Mesendoderm (in vitro differentiated cells): ENCODE data around the gene BLM.

ENCODE experiments used
- DNase-seq: peaks from one replicate; pipeline ENCODE4 v3.0.0; 2013
- H2AK5ac ChIP-seq: 2 replicates; pipeline ENCODE4 v1.6.1; 2013; ENCODE audit warnings: low read length, inconsistent platforms
- H2BK120ac ChIP-seq: 2 replicates; pipeline ENCODE4 v1.6.1; 2013; ENCODE audit warnings: low read depth, mild to moderate bottlenecking, low read length, moderate library complexity, mixed read lengths
- H2BK15ac ChIP-seq: replicated peaks from 2 replicates; pipeline ENCODE4 v1.6.1; 2013; ENCODE audit warnings: low read depth, mild to moderate bottlenecking, moderate library complexity
- H2BK5ac ChIP-seq: 2 replicates; pipeline ENCODE4 v1.6.1; 2013; ENCODE audit warnings: low read length, inconsistent platforms
- H3K18ac ChIP-seq: 2 replicates; pipeline ENCODE4 v1.6.1; 2013; ENCODE audit warnings: mild to moderate bottlenecking, low read length, mixed read lengths
- H3K23ac ChIP-seq: one replicate; pipeline ENCODE4 v1.6.1; 2013; ENCODE audit warnings: low read length
- H3K27ac ChIP-seq: 2 replicates; pipeline ENCODE4 v1.5.1; 2013; ENCODE audit warnings: low read depth, mild to moderate bottlenecking, inconsistent platforms, low read length, moderate library complexity
- H3K27me3 ChIP-seq: 2 replicates; pipeline ENCODE4 v1.6.1; 2013; ENCODE audit warnings: low read length, control low read depth, mild to moderate bottlenecking, inconsistent platforms; ENCODE audit not compliant: insufficient read depth, poor library complexity
- H3K36me3 ChIP-seq: 2 replicates; pipeline ENCODE4 v1.6.1; 2013; ENCODE audit warnings: low read length, inconsistent platforms; ENCODE audit not compliant: control insufficient read depth, insufficient read depth
- H3K4ac ChIP-seq: one replicate; pipeline ENCODE4 v1.6.1; 2013; ENCODE audit warnings: low read depth, mild to moderate bottlenecking, low read length, moderate library complexity
- H3K4me1 ChIP-seq: 2 replicates; pipeline ENCODE4 v1.6.1; 2013; ENCODE audit warnings: low read depth, low read length, inconsistent platforms; ENCODE audit not compliant: control insufficient read depth
- H3K4me2 ChIP-seq: 2 replicates; pipeline ENCODE4 v1.6.1; 2013; ENCODE audit warnings: low read length
- H3K4me3 ChIP-seq: 2 replicates; pipeline ENCODE4 v1.5.1; 2013; ENCODE audit warnings: mild to moderate bottlenecking, low read length
- H3K56ac ChIP-seq: one replicate; pipeline ENCODE4 v1.6.1; 2013; ENCODE audit warnings: low read length
- H3K79me1 ChIP-seq: 2 replicates; pipeline ENCODE4 v1.6.1; 2013; ENCODE audit warnings: low read length, inconsistent platforms
- H3K79me2 ChIP-seq: 2 replicates; pipeline ENCODE4 v1.6.1; 2013; ENCODE audit warnings: mild to moderate bottlenecking, low read length; ENCODE audit not compliant: control insufficient read depth, insufficient read depth
- H3K9ac ChIP-seq: 2 replicates; pipeline ENCODE4 v1.6.1; 2013; ENCODE audit warnings: low read length, inconsistent platforms
- H4K5ac ChIP-seq: one replicate; pipeline ENCODE4 v1.6.1; 2013; ENCODE audit warnings: low read length
- H4K8ac ChIP-seq: one replicate; pipeline ENCODE4 v1.6.1; 2013; ENCODE audit warnings: low read depth, mild to moderate bottlenecking, control low read depth, low read length, moderate library complexity
- WGBS: extraction: QIAGEN DNeasy Blood & Tissue Kit; methylation state at CpG from one replicate; pipeline ENCODE4 v1.1.7; 2013; ENCODE audit warnings: low lambda C conversion rate, missing lambda C conversion rate; ENCODE audit not compliant: insufficient coverage; ENCODE audit errors: extremely low coverage; 5-methylcytosine and 5-hydroxymethylcytosine counted together

Gene BLM

GRCh38 chr15:90705212-90705611 lies 11.9 kb upstream of the BLM start:
- Histone ChIP-seq H2BK120ac (no peak overlapping the region), H3K27me3 (no peaks in the 10 kb centered on the region), H3K4me2 (no peak overlapping the region), H2BK5ac (no peak overlapping the region), H3K23ac (no peak overlapping the region), H3K4me3 (no peak overlapping the region), H3K79me1 (no peaks in the 10 kb centered on the region), H3K56ac (no peak overlapping the region), H3K18ac (no peak overlapping the region), H3K9ac (no peak overlapping the region), H3K27ac (no peak overlapping the region), H4K8ac (no peak overlapping the region), H2AK5ac (no peak overlapping the region), H4K5ac (no peak overlapping the region), H3K36me3 (no peaks in the 10 kb centered on the region), H2BK15ac (no peak overlapping the region), H3K4me1 (no peaks in the 10 kb centered on the region), H3K79me2 (no peaks in the 10 kb centered on the region), H3K4ac (no peak overlapping the region)
- no peak for DNase-seq
- no CpG with 5 or more reads among the region's 4 CpGs for WGBS

DNA sequence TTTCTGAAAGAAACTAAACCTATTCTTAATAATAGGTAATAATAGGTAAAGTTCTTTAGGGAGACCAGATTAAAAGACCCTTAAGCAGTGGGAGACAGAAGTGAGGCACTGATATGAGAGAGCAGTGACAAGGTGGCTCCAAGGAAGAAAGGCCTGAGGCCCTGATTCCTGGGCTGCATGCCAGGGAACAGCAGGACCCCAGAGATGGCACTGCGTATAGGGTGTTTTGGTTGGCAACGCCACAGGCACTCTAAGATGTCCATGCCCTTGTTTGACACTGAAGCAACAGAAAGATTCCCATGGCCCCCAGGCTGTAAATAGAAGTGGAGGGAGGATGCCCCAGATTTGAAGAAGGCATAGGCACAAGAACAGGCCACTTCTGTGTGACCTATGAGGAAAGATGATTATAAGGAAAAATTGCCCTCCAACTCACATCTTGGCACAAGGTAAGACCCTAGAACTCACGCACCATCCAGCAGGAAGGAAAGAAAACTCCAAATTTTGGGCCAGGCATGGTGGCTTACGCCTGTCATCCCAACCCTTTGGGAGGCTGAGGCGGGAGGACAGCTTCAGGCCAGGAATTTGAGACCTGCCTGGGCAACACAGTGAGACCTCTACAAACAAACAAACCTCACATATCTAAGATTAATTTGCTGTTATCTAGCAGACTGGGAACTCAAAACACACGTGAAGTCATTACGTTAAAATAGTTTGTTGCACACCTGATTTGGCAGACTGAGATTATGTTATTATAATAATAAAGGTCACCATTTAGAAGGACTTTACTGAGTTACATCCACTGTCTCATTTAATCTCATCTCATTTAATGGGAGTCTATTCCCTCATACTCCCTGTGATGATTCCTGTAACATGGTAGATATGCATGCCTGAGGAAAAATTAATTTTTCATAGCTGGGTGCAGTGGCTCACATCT lies 10.5 kb upstream of the BLM start:
- Histone ChIP-seq H4K5ac (no peak overlapping the region), H3K9ac (no peak overlapping the region), H3K27ac (no peak overlapping the region), H3K56ac (no peak overlapping the region), H3K4me1 (no peaks in the 10 kb centered on the region), H3K79me2 (no peaks in the 10 kb centered on the region), H3K4me3 (no peak overlapping the region), H2BK5ac (no peak overlapping the region), H3K4ac (no peak overlapping the region), H3K27me3 (no peaks in the 10 kb centered on the region), H3K18ac (no peak overlapping the region), H3K36me3 (no peaks in the 10 kb centered on the region), H3K4me2 (no peak overlapping the region), H3K23ac (no peak overlapping the region), H2BK120ac (no peak overlapping the region), H3K79me1 (no peaks in the 10 kb centered on the region), H4K8ac (no peak overlapping the region), H2AK5ac (no peak overlapping the region), H2BK15ac (no peak overlapping the region)
- no CpG with 5 or more reads among the region's 7 CpGs for WGBS
- DNase-seq: no peak

DNA sequence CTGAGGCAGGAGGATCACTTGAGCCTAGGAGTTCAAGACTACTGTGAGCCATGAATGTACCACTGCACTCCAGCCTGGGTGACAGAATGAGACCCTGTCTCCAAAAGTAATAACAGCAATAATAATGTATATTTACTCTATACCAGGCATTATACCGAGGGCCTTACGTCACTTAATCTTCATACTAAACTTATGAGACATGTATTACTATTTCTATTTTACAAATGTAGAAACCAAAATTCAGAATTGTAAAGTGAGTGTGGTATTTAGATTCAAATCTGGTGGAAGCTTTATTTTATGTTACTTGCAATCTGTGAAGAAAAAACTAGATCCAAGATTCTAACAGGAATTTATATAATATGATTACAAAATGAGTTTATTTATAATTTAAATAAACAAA lies 9.7 kb upstream of the BLM start:
- no peak overlapping the region for H3K4me2 ChIP-seq
- H3K23ac ChIP-seq: no peak overlapping the region
- no peak overlapping the region for H2BK120ac ChIP-seq
- H3K79me2 ChIP-seq: no peaks in the 10 kb centered on the region
- no peak overlapping the region for H2BK15ac ChIP-seq
- no peak overlapping the region for H2BK5ac ChIP-seq
- H2AK5ac ChIP-seq: no peak overlapping the region
- no peaks in the 10 kb centered on the region for H3K27me3 ChIP-seq
- H4K5ac ChIP-seq: no peak overlapping the region
- no peak overlapping the region for H3K4me3 ChIP-seq
- no peak overlapping the region for H3K56ac ChIP-seq
- H3K9ac ChIP-seq: no peak overlapping the region
- no peak overlapping the region for H4K8ac ChIP-seq
- H3K27ac ChIP-seq: no peak overlapping the region
- WGBS: no CpG with 5 or more reads among the region's 2 CpGs
- H3K79me1 ChIP-seq: no peaks in the 10 kb centered on the region
- no peak overlapping the region for H3K18ac ChIP-seq
- no peaks in the 10 kb centered on the region for H3K4me1 ChIP-seq
- no peaks in the 10 kb centered on the region for H3K36me3 ChIP-seq
- no peak overlapping the region for H3K4ac ChIP-seq
- DNase-seq: no peak

GRCh38 chr15:90708516-90708915 lies 8.6 kb upstream of the BLM start:
- no peak overlapping the region for H3K4me3 ChIP-seq
- no peak overlapping the region for H3K4me2 ChIP-seq
- H3K27ac ChIP-seq: no peak overlapping the region
- no peaks in the 10 kb centered on the region for H3K4me1 ChIP-seq
- no peak overlapping the region for H3K23ac ChIP-seq
- H3K79me1 ChIP-seq: no peaks in the 10 kb centered on the region
- DNase-seq: peak; percentile 43
- H2AK5ac ChIP-seq: no peak overlapping the region
- H3K4ac ChIP-seq: no peak overlapping the region
- no peak overlapping the region for H4K8ac ChIP-seq
- H3K18ac ChIP-seq: no peak overlapping the region
- WGBS: no CpG with 5 or more reads among the region's 1 CpG
- H2BK15ac ChIP-seq: no peak overlapping the region
- no peak overlapping the region for H2BK120ac ChIP-seq
- no peak overlapping the region for H3K56ac ChIP-seq
- H3K27me3 ChIP-seq: no peaks in the 10 kb centered on the region
- H3K36me3 ChIP-seq: no peaks in the 10 kb centered on the region
- no peaks in the 10 kb centered on the region for H3K79me2 ChIP-seq
- H2BK5ac ChIP-seq: no peak overlapping the region
- no peak overlapping the region for H4K5ac ChIP-seq
- no peak overlapping the region for H3K9ac ChIP-seq

DNA sequence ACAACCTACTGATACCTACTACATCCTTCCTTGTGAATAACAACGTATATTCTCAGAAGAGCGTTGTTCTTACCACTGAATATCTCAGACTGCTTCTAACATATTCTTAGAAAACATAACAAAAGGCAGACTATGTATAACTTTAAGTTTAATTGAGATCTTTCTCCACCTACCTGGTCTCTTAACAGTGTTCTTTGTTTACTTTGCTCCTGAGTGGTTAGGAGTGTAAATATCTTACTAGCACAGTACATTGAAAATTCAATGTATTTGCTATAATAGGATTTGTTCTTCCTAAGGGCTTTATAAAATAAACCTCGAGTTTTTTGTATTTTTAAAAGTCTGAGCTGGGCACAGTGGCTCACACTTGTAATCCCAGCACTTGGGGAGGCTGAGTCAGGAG lies 7.9 kb upstream of the BLM start:
- no peak overlapping the region for H3K4ac ChIP-seq
- H2AK5ac ChIP-seq: no peak overlapping the region
- no peak overlapping the region for H4K5ac ChIP-seq
- H3K56ac ChIP-seq: no peak overlapping the region
- no peaks in the 10 kb centered on the region for H3K79me2 ChIP-seq
- no peaks in the 10 kb centered on the region for H3K27me3 ChIP-seq
- no peak overlapping the region for H4K8ac ChIP-seq
- H3K4me2 ChIP-seq: no peak overlapping the region
- H3K4me3 ChIP-seq: no peak overlapping the region
- no peaks in the 10 kb centered on the region for H3K36me3 ChIP-seq
- no peaks in the 10 kb centered on the region for H3K4me1 ChIP-seq
- no peak overlapping the region for H2BK5ac ChIP-seq
- no peak overlapping the region for H3K18ac ChIP-seq
- DNase-seq: no peak
- H3K79me1 ChIP-seq: no peaks in the 10 kb centered on the region
- no peak overlapping the region for H2BK15ac ChIP-seq
- H3K27ac ChIP-seq: no peak overlapping the region
- H3K23ac ChIP-seq: no peak overlapping the region
- H2BK120ac ChIP-seq: no peak overlapping the region
- no CpG with 5 or more reads among the region's 3 CpGs for WGBS
- H3K9ac ChIP-seq: no peak overlapping the region
